Measurements from ENCODE around the gene LARP6.

- TF ChIP-seq CTCF (IDR thresholded peaks at IDR 0.05) (no peak), ZFX (IDR thresholded peaks at IDR 0.05; ENCODE audit: borderline replicate concordance) (no peak)
Measured at GRCh38 chr15:70802629-70803028, 51.3 kb downstream of the LARP6 start.

Measured in 22Rv1 (cell line).